Pons (tissue), 1 donor: Measurements from ENCODE around the gene MBNL1.
"Not testable (repeated sequence)": the region's sequence is repeated elsewhere in the genome, so short reads cannot be mapped to it uniquely, and the experiment has no call there.

Experiments
- DNase-seq: peaks from one replicate; pipeline ENCODE4 v3.0.0-alpha.2; 2016; ENCODE audit warnings: low spot score

Gene MBNL1

DNA sequence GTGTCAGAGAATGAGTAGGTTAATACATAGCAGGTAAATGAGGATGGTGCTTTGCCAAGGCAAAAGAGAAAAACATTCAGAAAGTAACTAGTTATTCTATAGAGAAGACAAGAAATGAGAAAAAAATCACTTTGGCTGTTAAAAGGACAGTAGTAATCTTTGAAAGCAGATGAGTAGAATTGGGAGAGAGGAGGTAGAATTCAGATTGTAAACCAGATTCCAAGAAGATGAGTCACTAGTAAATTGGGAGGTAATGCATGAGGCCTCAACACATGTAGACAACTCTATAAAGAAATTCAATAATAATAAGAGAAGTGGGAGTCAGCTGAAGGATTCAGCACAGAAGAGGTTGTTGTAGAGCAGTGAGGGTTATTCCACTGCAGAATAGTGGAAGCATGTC, 81.4 kb downstream of the MBNL1 start:
- no peak for DNase-seq

DNA sequence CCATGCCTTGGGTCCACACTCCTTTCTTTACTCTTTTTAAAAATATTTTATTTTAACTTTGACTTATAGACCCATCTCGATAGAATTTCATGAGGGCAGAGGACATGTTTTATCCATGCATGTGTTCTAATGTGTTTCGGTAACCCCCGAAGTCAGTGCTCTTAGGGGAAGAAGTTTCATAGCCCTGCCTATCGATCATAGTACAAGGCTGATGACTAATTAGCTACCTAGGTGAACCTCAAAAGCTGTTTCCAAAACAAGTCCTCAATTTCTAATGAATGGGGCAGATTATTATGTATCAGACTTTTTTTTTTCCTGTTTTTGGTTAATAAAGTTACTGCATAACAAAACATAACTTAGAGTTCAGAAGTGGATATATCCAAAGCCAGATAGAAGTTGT, 82.0 kb downstream of the MBNL1 start:
- no peak for DNase-seq

DNA sequence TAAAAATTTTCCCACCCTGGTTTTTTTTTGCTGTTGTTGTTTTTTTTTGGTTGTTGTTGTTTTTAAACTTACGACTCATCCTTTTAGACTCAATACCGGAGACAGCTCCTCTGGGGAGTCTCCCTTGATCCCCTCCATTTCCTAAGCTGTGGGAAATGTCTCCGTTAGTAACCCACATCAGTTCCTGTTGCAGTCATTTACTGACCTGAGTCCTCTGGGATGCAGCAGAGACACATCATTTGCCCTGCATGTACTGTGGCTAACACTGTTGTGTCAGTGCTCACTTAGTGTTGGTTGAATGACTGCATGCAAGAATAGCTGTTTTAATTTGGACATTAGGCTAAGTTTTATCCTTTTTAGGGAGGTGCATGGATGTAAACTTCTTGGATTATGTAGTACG, 83.8 kb downstream of the MBNL1 start:
- no peak for DNase-seq

DNA sequence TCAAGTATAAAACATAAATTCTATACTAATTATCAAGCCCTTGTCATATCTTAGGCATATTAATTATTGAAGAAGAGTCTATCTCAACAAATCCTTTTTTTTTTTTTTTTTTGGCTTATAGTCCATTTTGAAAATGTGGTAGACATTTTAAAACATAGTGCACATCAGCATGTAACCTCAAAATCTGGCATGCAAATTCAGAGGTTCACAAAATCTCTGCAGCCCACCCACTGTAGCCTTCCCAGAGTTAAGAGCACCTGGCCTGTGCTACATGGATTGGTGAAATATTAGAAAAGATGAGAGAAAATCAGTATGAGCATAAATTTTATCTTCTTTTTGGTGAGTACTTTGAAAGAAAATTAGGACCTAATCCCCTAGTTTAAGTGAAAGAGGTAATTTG, 84.8 kb downstream of the MBNL1 start:
- DNase-seq: no peak

DNA sequence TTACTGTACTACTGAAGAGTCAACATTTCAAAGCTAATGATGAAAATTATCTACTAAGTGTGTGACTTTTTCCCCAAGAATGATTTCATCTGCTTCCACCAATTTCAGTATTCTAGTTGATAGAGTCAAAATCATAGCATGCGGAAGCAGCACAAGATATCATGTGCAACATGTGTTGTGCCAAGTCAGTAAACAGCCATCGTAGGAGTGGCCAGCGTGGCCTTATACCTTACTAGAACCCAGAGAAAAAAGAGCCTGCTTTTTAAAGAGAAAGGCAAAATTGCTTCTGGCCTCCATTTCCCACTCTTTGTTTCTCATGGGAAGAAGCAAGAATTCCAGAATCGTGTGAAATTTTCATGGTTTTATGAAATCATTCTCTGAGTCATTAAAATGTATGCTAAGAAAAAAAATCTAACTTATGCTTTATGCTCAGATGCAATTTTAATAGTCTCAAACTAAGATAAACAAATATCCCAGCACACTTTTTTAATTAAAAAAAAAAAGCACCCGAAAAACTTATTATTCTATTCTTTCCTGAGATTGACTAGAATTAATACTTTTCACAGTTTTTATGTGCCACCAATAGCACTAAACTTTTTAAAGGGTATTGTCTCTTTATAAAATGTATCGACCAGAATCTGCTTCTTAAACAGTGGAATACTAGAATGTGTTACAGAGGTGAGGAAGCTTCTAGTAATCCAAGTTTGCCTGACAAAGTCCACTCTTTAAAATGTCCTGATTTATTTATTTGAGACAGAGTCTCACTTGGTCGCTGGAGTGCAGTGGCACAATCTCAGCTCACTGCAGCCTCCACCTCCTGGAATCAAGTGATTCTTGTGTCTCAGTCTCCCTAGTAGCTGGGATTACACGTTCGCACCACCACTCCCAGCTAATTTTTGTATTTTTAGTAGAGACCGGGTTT, 87.3 kb downstream of the MBNL1 start:
- no peak for DNase-seq

DNA sequence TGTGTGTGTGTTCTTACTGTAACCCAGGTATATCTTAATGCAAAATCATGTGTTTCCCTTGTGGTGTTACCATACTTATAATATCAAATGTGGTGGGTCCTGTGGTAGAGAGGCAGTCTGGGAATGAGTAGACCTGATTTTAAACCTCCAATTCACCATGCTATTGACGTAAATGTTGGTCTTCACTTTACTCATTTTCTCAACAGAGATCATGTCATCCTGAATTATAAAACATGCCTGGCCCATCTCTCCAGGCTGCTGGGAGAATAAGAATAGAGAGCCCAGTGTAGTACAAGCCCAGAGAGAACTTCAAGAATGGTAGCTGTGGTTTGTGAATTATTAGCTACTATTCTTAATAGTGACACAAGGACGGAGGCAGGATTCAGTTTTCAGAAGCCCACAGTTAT, 88.1 kb downstream of the MBNL1 start:
- DNase-seq: no peak

DNA sequence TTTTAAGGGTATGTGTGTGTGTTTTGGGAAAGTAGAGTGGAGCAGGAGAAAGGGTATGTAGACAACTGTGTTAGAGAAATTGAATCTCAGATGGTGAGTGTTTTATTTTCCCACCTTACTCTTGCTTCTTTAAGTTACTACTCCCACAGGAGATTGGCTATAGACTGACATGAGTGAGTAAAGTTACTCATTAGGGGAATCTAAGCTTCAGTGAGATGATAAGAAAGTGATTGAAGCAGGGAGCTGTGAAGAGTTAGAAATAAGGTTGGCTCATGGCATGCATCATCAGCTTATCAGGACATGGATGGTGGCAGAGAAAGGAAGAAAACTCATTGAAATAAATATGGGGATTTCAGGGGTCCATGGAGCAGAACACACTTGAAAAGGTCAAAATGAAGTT, 88.9 kb downstream of the MBNL1 start:
- no peak for DNase-seq

DNA sequence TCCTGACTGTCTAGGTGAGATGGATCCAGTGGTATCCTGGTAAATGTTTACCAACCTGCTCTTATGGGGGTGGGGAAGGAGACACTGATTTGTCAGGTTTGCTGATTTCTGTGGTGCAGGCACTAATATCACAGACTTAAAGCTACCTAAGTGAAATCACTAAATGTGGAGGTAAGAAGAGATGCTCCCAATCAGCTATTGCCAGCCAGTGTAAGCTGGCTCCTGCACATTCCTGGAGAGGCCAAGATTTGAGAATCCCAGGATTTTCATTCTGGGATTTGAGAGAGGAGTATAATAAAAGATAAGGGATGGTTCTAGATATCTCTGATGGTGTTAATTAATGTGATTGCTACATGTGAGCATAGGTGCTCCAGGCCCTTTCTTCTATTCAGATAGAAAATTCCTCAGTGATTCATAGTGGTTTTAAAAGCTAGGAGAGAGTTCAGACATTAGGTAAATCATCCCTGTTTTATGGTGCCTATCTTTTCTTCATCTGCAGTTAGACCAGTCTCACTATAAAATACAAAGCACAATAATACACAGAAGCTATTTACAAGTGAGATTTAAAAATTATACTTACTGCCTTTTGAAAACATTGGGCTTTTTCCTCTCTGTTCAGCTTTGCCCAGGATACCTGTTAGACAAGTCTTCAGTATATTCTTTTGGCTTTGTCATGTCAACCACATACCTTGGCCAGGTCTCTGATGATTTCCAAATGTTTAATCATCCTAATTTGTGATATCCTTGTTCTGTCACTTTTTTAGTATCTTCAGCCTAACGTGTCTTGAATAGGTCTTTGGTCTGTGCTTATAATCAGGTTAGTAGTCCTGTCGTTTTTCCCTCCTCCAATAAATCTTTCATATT, 90.9 kb downstream of the MBNL1 start:
- no peak for DNase-seq

DNA sequence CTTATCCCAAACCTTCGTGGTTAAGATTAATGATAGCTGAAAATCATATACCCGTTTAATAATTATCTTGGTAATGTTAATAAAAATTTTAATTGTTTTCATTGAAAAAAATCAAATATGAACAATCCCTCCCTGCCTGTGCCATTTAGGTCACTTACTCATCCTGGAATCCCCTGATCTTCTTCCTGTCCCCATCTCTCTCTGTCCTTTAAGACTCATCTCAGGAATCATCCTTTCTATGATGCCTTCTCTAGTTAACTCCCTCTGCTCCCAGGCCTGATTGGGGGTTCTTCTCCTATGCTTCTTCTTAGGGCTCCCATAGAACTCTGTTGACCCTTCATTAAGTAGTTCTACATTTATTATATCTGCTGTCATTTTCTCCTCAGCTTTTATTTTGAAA, 91.6 kb downstream of the MBNL1 start:
- DNase-seq: no peak

DNA sequence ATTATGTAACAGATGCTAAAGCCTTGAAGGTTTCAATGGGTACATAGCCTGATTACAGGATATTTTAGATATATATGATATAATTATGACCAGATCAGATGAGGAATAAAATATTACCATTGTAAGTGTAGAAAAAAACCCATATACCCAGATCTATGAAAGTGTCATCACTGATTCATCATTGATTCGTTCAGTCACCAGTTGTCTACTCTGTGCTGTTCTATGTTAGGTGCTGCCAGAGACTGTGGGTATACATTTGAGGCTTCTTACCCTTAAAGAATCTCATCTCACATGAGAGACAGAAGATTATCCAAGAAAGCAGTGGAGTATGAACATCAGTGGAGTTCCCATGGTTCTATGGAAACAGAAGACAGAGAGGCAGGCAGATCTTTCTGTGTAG, 92.2 kb downstream of the MBNL1 start:
- DNase-seq: no peak

DNA sequence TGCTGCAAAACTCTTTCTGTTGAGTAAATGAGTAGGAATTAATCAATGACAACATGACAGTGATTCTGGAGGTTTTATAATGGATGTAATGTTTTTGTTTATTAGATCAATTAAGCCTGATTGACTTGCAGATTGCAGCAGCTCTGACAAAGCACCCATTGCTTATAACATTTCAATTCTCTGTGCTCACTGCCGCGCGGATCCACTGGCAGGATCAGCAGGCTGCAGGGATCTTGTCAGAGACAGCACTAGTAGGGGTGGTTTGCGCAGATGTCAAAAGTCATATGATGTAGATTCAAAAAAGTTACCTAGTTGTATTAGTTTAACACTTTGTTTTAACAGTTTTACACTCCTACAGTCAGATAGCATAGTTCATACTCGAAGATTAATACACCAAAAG, 93.4 kb downstream of the MBNL1 start:
- DNase-seq: peak; percentile 89

DNA sequence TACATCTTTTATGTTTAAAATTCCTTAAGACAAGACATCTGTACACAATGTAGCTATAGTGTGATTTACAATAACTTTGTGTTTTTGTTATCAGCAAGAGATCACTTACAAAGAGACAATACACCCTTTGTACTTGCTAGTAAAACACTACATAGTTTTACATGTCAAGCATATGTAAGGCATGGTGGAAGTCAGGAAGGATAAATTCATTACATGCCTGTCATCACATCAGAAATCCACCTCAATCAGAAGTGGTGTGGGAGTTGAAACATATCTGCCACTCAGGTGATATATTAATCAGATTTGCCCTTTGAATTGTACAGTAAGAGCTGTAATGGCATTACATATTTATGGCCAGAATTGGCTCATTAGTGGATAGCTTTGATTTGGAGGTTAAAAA, 95.5 kb downstream of the MBNL1 start:
- peak; percentile 71 for DNase-seq

DNA sequence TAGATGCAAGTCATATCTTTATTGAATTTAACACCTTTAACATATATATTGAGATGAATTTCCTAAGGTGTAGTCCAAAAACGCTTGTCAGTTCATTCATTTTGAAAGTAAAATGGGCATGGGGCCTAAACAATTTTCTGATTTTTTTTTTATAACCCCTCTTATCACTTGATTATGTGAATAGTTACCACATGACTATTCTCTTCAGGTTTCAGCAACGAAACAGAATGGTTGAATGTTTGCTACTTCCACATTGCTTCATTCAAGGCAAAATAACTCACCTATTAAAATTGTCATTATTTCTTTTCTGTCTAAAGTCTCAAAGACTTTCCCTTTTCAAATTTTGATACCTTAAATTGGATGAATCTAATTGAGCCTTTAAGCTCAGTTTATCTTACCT, 96.4 kb downstream of the MBNL1 start:
- DNase-seq: no peak

DNA sequence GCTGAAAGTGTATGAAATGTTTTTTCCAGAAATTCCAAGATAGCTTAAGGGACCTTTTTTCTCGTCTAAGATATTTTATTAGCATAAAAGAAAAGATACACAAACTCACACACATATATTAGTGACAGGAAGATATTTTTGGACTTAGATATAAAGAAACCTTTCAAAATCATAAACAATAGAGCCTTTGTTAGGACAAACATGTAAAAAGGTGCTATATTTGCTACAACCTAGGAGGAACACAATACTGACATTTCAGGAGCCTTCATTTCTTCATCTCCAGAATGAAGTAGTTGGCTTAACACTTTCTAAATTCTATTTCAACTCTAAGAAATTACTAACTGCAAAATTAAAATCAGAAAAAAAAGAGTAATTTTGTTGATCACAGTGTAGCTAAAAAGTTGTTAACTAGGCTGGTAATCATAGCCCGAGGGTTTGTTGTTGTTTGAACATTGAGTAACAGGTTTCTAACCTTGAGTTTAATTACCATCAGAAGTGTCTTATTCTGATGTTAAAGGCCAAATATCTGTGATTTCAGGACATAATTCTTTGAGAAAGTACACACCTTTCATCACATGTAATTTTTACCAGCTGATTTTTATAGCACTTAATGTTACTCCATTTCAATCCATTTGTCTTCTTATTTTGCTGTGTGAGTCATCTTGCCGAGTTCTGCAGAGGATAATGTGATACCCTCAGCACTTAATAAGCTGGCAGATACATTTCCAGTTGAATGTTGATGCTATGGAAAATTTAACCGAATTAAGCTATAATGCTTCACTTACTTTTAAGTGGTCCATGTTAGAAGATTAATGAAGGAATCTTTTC, 97.3 kb downstream of the MBNL1 start:
- peak; percentile 51 for DNase-seq

DNA sequence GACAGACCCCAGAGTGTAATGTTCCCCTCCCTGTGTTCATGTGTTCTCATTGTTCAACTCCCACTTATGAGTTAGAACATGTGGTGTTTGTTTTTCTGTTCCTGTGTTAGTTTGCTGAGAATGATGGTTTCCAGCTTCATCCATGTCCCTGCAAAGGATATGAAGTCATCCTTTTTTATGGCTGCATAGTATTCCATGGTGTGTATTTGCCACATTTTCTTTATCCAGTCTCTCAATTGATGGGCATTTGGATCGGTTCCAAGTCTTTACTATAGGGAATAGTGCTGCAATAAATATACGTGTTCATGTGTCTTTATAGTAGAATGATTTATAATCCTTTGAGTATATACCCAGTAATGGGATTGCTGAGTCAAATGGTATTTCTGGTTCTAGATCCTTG, 98.5 kb downstream of the MBNL1 start:
- not testable (repeated sequence) for DNase-seq

DNA sequence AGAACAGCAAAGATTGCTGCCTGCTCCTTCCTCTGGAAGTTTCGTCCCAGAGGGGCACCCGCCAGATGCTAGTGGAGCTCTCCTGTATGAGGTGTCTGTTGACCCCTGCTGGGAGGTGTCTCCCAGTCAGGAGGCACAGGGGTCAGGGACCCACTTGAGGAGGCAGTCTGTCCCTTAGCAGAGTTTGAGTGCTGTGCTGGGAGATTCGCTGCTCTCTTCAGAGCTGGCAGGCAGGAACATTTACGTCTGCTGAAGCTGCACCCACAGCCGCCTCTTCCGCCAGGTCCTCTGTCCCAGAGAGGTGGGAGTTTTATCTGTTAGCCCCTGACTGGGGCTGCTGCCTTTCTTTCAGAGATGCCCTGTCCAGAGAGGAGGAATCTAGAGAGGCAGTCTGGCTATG, 103.9 kb downstream of the MBNL1 start:
- not testable (repeated sequence) for DNase-seq

DNA sequence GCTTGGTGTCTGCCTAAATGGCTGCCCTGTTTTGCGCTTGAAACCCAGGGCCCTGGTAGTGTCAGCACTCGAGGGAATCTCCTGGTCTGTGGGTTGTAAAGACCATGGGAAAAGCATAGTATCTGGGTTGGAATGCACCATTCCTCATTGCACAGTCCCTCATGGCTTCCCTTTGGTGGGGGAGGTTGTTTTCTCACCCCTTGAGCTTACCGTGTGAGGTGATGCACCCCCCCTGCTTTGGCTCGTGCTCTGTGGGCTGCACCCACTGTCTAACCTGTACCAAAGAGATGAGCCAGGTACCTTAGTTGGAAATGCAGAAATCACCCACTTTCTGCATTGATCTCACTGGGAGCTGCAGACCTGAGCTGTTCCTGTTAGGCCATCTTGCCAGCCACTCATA, 104.7 kb downstream of the MBNL1 start:
- no peak for DNase-seq

DNA sequence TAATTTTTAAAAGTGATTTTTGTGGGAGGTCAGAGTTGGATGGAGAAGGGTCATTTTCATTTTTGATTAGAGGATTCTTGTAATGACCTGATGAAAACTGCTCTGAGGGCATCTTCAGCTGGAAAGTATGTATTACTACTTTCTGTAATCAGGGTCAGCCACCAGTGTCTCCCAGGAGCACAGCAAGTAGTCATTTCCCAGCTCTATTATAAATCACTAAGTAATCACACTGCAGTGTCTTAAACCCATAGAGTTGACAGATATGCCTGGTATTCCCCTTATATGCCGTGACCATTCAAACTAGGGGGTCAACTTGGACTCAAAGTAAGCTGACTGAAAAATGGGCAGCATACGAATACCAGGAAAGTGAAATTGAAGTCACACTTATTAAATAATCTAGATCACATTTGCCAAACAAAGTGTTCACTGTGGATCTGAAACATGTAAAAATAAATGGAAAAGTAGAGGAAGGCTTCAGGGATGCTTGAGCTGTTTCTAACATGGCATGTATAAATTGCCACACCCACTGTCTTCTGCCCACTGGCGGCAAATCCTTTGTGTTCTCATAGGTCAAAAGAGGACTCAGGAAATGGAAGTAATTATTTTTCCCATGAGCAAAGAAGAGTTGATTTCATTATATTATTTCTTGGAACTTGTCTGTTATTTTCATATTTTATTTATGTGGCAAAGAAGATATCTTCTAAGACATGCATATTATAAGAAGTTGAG, 105.7 kb downstream of the MBNL1 start:
- no peak for DNase-seq

DNA sequence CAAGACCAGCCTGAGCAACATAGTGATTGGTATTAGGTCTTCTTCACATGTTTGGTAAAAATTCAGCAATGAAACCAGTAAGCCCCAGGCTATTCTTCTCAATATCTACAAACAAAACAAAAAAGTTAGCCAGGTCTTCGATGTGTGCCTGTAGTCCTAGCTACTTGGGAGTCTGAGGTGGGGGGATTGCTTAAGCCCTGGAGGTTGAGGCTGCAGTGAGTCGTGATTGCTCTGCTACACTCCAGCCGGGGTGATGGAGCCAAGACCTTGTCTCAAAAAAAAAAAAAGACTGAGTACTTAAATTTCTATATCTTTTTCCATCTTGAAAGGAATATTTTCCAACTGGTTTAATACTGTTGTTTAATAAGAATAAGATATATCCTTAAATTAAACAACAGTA, 106.8 kb downstream of the MBNL1 start:
- DNase-seq: no peak

DNA sequence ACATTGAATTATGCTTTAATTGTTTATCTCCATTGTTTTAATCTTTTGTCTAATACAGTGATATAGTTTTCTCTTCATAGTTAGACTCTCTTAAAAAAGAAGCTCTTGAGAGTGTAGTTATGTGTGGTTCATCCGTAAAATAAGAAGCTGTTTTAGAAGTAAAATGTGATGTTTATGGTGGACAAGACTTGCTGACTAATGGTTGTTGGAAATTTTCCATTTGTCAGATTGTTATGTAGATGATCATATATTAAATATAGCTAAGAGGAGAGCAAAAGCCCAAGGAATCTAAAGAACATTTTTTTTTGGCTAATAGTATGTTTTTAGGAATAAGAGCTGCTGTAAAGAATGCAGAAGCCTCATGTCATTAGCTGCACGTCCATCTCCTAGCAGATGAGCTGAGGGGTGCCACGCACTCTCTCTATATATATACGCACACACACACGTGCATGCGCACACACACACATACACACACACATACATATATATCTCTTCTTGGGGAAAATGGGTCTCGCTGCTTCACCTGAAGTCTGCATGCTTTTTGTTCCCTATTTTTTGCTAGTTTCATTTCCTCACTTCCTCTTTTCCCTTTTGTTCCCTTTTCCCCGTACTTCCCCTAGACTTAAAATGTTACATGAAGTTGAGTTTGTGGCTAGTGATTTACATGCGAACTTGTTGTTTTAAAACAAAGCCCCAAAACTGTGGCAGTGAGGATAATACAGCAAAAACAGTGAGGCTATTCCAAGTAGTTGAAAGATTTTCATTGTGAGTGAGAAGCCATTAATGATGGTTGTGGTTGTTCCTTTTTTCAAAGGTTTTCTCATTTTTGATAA, 107.8 kb downstream of the MBNL1 start:
- peak; percentile 91 for DNase-seq

DNA sequence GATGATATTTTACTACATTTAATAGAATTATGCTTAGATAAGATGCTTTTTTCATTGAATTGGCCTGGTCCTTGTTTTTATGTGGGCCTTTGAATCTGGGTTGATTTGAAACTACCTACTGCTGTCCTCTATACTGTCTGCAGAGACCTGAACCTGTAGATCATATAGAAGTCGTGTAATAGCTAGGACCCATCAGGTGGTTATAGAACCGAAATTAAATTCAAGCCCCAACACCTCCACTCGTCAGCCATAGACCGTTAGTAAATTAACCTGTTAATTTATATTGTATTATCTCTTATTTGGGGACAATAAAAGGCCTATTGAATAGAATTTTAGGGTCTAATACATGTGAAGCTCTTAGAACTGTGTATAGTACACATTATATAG, 108.4 kb downstream of the MBNL1 start:
- DNase-seq: no peak
